ENCODE data around the gene AASS.

Gene AASS

GRCh38 chr7:122040147-122040546 is 103.9 kb downstream of the AASS start:
- no peak for DNase-seq (ENCODE audit: low read depth in 2 of 2)

GRCh38 chr7:122038904-122039303 is 105.1 kb downstream of the AASS start:
- DNase-seq (ENCODE audit: low read depth in 2 of 2), result no peak

- DNase-seq (ENCODE audit: low read depth in 2 of 2), result no peak
Observed at GRCh38 chr7:122038134-122038533, 105.9 kb downstream of the AASS start.

GRCh38 chr7:122035876-122036275 is 108.2 kb downstream of the AASS start:
- DNase-seq (ENCODE audit: low read depth in 2 of 2), result no peak

- no peak for DNase-seq (ENCODE audit: low read depth in 2 of 2)
Observed at GRCh38 chr7:122033641-122034040, 110.4 kb downstream of the AASS start.

- no peak for DNase-seq (ENCODE audit: low read depth in 2 of 2)
Observed at GRCh38 chr7:122027058-122027457, 117.0 kb downstream of the AASS start.
